GM12865 (cell line): ENCODE results near the gene TENM3.

ENCODE experiments used
- DNase-seq: peaks from one replicate; pipeline ENCODE4 v3.0.0; 2010; ENCODE audit warnings: low read depth
- H3K4me3 ChIP-seq: 2 replicates; pipeline ENCODE4 v1.5.1; 2011; ENCODE audit warnings: mild to moderate bottlenecking, low read depth, low read length, control low read depth
- CTCF ChIP-seq: IDR thresholded peaks from 2 replicates; pipeline ENCODE4 v1.5.1; 2011; ENCODE audit warnings: low read length, control low read depth, low read depth, inconsistent platforms; ENCODE audit not compliant: insufficient read depth; ENCODE audit errors: missing control alignments

TENM3 gene

DNA sequence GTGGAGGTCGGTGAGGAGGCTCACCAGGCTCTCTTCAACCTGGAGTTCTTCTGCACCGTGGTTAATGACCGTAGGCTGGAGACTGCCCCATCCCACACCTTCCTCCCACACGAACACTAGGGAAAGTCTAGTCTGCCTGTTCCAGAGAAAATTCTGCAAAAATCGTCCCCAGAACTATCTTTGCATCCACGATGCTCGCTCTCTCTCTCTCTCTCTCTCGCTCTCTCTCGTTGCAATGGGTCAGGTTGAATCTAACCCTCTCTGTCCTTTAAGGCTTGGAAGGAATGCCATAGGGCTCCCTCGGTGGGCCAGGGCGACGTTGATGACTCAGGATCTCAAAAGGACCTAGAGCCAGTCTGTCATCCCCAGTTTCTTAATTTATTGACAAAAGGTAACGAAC lies 562.5 kb downstream of the TENM3 start:
- no peak overlapping the region for H3K4me3 ChIP-seq
- no peak for TF ChIP-seq CTCF
- DNase-seq = no peak

- H3K4me3 ChIP-seq = peak overlapping the region; percentile 40
- DNase-seq = peak; percentile 70
- TF ChIP-seq CTCF = peak; percentile 69
Measured at GRCh38 chr4:182806259-182807252, 563.4 kb downstream of the TENM3 start.

- DNase-seq = no peak
- no peak overlapping the region for H3K4me3 ChIP-seq
- no peak for TF ChIP-seq CTCF
Measured at GRCh38 chr4:182807346-182807745, 564.1 kb downstream of the TENM3 start.

DNA sequence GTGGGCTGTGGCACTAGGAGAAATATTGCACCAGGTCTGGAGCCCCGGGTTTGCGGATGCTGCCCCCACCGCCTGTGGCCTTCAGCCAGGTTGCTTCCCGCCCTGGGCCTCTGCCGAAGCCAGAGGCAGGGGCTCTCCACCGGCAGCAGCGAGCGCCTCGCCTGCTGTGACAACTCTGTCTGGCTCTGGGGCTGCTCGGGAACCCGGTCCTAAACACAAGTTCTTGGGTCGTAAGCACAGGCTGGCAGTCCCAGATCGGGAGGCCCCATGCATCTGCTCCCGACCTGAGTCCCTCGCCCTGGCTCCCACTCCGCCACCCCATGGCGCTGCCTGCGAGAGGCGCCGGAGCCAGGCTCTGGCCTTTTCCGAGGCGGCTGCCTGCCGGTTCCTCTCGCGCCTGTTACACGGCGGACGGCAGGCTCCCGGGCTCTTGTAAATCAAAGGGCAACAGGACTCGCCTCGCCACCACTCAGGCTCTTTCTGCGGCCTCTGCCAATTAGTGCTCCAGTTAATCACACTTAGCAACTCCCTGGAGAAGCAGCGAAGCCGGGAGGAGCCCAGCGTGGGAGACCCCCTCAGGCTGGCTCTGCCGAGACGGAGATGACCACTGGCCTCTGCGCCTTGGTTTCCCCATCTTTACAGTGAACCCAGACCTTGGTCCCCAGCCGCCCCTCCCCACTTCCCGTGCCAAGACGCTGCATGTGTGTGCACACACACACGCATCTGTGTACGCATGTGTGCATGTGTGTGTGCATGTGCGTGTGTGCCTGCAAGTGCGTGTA lies 564.8 kb downstream of the TENM3 start:
- TF ChIP-seq CTCF = no peak
- H3K4me3 ChIP-seq = no peak overlapping the region

DNA sequence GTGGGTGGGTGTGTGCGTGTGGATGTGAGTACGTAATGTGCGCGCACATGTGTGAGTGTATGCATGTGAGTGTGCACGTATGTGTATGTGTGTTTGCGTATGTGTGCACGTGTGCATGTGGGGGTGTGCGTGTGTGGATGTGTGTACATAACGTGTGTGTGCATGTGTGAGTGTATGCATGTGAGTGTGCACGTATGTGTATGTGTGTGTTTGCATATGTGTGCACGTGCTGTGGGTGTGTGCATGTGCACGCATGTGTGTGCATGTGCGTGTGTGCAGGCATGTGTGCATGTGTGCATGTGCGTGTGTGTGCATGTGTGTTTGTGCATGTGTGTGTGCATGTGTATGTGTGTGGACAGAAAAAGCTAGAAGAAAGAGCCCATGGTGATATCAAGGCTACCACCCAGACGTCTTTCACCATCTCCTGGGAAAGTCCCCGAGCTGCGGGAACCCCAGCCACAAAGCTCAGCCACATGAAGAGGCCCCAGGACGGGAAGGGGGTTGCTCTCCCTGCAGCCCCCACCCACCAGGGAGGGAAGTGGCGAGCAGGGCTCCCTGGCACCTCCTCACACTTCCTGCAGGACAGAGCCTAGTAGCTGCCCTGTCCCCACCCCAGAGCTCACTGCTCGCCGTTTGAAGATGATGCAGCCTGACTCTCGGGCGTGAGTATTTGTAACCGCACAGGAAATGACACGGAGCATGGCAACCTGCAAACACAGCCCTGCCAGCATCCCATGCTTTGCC lies 565.6 kb downstream of the TENM3 start:
- H3K4me3 ChIP-seq = no peak overlapping the region
- no peak for TF ChIP-seq CTCF
- DNase-seq = peak; percentile 76

More for the DNA sequence above, 564.8 kb downstream of the TENM3 start:
- no peak for DNase-seq

DNA sequence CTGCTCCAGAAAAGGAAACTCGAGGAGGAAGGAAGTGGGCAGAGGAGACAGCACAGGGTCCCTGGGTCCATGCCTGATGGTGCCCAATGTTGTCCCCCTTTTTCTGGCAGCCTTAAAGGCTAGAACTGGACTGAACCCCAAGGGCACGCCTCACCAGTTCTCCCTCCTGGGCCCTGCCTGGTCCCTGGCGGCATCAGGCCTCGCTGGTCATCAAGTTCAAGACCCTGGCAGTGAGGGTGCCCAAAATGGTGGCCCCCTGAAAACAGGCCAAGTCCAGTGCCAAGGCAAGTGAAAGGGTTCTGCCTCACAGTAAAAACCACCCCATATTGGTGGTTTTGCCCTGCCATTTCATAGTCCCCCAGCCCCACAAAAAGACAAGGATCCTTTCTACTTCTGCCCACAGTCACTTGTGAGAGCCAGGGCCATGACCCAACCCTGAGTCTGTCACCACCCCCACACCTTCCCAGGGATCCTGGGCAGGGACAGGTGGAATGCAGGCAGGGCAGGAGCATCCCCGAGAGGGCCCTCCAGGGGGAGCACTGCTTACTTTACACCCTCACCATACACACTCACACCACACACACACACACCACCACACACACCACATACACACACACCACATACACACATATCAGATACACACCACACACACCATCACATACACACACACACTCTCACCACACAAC lies 566.4 kb downstream of the TENM3 start:
- DNase-seq = no peak
- no peak overlapping the region for H3K4me3 ChIP-seq

More for the DNA sequence above, 566.4 kb downstream of the TENM3 start:
- peak; percentile 28 for TF ChIP-seq CTCF
